Ishikawa (cell line): ENCODE measurements around the gene UROD.

Source experiments
- CEBPB ChIP-seq: IDR thresholded peaks from 2 replicates; pipeline ENCODE4 v1.6.1; 2012
- CREB1 ChIP-seq: IDR thresholded peaks from 2 replicates; pipeline ENCODE4 v1.6.1; 2012; ENCODE audit warnings: low read depth
- EGR1 ChIP-seq: IDR thresholded peaks from 2 replicates; pipeline ENCODE4 v1.6.1; 2012
- EP300 ChIP-seq: IDR thresholded peaks from 2 replicates; pipeline ENCODE4 v1.6.1; 2012; ENCODE audit warnings: borderline replicate concordance
- FOXM1 ChIP-seq: IDR thresholded peaks from 2 replicates; pipeline ENCODE4 v1.6.1; 2012; ENCODE audit warnings: low read depth, borderline replicate concordance
- NFIC ChIP-seq: IDR thresholded peaks from 2 replicates; pipeline ENCODE4 v1.6.1; 2012
- RAD21 ChIP-seq: IDR thresholded peaks from 2 replicates; pipeline ENCODE4 v1.6.1; 2012; ENCODE audit warnings: low read depth
- TAF1 ChIP-seq: IDR thresholded peaks from 2 replicates; pipeline ENCODE4 v1.6.1; 2012; ENCODE audit warnings: low read depth, mild to moderate bottlenecking
- TCF12 ChIP-seq: IDR thresholded peaks from 2 replicates; pipeline ENCODE4 v1.6.1; 2012; ENCODE audit warnings: low read depth
- TEAD4 ChIP-seq: IDR thresholded peaks from 2 replicates; pipeline ENCODE4 v1.6.1; 2012
- YY1 ChIP-seq: IDR thresholded peaks from 2 replicates; pipeline ENCODE4 v1.6.1; 2012; ENCODE audit warnings: low read depth
- ZBTB7A ChIP-seq: IDR thresholded peaks from 2 replicates; pipeline ENCODE4 v1.6.1; 2012; ENCODE audit warnings: low read depth
- TF ChIP-seq, protein P1 (sequence below): IDR thresholded peaks from 2 replicates; pipeline ENCODE4 v1.6.1; 2012
- TF ChIP-seq, protein P2 (sequence below): IDR thresholded peaks from 2 replicates; pipeline ENCODE4 v1.6.1; 2012
- TF ChIP-seq, protein P3 (sequence below): IDR thresholded peaks from 2 replicates; pipeline ENCODE4 v1.6.1; 2012; ENCODE audit warnings: low read depth, mild to moderate bottlenecking

Gene UROD

DNA sequence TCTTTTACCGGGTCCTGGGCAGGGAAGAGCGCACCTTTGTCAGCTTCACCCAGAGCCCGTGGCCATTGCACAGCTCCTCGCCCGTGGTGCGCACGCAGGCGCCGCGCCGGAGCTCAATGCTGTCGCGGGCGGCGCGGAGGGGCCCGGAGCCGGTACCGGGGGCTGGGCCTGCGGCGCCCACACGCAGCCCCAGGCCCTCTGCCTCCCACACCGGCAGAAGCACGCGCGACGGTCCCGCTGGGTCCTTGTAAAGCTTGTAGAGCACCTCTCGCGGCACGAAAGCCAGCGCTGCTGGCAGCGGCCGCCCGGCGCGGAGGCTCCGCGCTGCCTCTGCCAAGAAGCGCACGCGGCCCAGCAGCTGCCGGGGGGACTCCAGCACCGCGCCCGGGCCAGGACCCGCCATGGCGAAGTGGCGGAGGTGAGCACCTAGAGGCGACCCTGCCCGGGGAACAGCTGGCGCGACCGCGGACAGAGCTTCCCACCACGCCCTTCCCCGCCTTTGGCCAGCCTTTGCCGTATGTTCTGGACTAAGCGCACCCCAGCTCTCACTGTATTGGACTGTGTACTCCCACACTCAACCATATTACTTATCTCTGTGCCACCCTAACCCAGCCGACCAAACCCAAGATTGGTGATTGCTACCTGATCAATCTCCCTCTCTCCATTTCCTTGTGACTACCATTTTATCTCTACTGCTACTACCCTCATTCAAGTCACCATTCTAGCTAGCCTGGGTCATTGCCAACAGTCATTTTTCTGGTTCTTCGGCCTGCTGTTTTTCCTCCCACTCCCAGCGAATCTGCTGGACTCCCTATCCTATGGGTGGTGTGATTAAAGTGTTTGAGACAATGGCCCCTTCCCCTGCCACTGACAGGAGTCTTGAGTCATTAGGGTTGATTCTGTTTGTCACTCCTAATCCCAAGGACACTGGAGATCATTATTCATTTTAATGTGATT is 921 bp upstream of the UROD start, which contains the start of gene HECTD3:
HECTD3 (minus strand) TSS at position 470 of the 957 bp plus-strand sequence; CDS start at position 403, 67 bp downstream.
- TF ChIP-seq ZBTB7A = no peak; the same call in 1 of the 2 replicates
- TF ChIP-seq, protein P1, sequence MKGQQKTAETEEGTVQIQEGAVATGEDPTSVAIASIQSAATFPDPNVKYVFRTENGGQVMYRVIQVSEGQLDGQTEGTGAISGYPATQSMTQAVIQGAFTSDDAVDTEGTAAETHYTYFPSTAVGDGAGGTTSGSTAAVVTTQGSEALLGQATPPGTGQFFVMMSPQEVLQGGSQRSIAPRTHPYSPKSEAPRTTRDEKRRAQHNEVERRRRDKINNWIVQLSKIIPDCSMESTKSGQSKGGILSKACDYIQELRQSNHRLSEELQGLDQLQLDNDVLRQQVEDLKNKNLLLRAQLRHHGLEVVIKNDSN = peak; percentile 60
- TF ChIP-seq, protein P2, sequence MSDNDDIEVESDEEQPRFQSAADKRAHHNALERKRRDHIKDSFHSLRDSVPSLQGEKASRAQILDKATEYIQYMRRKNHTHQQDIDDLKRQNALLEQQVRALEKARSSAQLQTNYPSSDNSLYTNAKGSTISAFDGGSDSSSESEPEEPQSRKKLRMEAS = 0 out of 2 replicates have a peak, but pooled peaks have one; percentile 35
- 0 out of 2 replicates have a peak, but pooled peaks have one; percentile 3 for TF ChIP-seq EGR1
- no peak; the same call in 1 of the 2 replicates for TF ChIP-seq TAF1
- TF ChIP-seq YY1 = 0 out of 2 replicates have a peak, but pooled peaks have one; percentile 55

DNA sequence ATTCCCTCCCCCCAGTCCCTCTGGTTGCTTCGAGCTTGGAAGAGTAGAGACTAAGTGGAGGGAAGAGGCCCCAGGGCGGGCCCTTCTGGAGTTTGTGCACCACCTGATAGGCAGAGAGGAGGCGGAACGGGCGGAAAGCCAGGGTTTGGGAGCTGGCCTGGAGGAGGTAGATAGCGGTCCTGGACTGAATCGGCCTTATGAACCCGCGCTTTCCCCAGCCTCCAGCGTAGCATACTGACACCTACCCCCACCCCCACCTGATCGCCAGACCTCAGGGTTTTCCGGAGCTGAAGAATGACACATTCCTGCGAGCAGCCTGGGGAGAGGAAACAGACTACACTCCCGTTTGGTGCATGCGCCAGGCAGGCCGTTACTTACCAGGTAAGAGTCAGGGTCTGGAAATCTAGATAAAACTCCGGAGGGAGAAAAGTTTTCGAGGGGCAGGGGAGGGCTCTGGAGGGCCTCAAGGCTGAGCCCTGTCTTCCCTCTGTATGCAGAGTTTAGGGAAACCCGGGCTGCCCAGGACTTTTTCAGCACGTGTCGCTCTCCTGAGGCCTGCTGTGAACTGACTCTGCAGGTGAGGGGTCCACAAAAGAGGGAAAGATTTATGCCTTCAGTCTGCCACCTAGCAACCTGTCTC is 705 bp downstream of the UROD start:
- TF ChIP-seq TEAD4 = no peak
- 0 out of 2 replicates have a peak, but pooled peaks have one; percentile 9 for TF ChIP-seq NFIC
- TF ChIP-seq, protein P1 = peak; percentile 8; the same call in 1 of the 2 replicates
- TF ChIP-seq EP300 = no peak
- TF ChIP-seq, protein P3, sequence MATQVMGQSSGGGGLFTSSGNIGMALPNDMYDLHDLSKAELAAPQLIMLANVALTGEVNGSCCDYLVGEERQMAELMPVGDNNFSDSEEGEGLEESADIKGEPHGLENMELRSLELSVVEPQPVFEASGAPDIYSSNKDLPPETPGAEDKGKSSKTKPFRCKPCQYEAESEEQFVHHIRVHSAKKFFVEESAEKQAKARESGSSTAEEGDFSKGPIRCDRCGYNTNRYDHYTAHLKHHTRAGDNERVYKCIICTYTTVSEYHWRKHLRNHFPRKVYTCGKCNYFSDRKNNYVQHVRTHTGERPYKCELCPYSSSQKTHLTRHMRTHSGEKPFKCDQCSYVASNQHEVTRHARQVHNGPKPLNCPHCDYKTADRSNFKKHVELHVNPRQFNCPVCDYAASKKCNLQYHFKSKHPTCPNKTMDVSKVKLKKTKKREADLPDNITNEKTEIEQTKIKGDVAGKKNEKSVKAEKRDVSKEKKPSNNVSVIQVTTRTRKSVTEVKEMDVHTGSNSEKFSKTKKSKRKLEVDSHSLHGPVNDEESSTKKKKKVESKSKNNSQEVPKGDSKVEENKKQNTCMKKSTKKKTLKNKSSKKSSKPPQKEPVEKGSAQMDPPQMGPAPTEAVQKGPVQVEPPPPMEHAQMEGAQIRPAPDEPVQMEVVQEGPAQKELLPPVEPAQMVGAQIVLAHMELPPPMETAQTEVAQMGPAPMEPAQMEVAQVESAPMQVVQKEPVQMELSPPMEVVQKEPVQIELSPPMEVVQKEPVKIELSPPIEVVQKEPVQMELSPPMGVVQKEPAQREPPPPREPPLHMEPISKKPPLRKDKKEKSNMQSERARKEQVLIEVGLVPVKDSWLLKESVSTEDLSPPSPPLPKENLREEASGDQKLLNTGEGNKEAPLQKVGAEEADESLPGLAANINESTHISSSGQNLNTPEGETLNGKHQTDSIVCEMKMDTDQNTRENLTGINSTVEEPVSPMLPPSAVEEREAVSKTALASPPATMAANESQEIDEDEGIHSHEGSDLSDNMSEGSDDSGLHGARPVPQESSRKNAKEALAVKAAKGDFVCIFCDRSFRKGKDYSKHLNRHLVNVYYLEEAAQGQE = no peak
- TF ChIP-seq CREB1 = no peak
- TF ChIP-seq CEBPB = no peak
- TF ChIP-seq YY1 = no peak
- TF ChIP-seq FOXM1 = no peak
- TF ChIP-seq EGR1 = no peak
- TF ChIP-seq TCF12 = no peak

DNA sequence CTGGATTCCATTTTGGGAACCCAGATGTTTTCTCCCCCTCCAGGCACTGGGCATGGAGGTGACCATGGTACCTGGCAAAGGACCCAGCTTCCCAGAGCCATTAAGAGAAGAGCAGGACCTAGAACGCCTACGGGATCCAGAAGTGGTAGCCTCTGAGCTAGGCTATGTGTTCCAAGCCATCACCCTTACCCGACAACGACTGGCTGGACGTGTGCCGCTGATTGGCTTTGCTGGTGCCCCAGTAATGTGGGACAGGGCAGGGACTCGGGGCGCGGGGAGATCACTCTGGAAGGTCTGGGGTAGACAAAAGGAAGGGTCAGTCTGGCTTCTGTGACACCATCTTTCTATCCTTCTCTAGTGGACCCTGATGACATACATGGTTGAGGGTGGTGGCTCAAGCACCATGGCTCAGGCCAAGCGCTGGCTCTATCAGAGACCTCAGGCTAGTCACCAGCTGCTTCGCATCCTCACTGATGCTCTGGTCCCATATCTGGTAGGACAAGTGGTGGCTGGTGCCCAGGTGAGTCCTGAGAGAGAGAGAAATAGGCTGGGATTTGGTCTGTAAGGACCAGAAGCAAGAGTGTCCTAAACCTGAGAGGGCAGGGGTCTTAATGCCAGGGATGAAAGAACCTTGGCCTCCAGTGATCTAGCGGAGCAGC is 1.6 kb downstream of the UROD start:
- TF ChIP-seq FOXM1 (no peak), TEAD4 (no peak), CEBPB (no peak), NFIC (no peak), EP300 (no peak), ZBTB7A (no peak)
- TF ChIP-seq, protein P3 = no peak
- TF ChIP-seq, protein P1 = no peak

DNA sequence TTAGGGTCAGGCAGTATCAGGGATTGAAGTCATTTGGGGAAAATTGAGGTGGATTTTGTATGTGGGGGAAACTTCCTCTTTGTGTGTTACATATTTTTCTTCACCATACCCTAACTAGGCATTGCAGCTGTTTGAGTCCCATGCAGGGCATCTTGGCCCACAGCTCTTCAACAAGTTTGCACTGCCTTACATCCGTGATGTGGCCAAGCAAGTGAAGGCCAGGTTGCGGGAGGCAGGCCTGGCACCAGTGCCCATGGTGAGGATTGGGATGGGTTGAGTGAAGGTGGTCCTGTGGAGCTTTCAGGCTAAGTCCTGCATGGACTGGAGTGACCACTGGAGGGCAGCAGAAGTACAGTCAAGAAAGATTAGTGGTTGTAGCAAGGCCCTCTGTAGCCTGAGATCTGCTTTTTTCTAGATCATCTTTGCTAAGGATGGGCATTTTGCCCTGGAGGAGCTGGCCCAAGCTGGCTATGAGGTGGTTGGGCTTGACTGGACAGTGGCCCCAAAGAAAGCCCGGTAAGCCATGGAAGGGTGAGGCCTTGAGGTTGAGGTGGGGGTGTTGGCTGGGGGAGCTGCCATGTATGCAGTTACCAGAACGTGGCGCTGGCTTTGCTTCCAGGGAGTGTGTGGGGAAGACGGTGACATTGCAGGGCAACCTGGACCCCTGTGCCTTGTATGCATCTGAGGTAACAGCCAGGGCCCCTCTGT is 2.4 kb downstream of the UROD start:
- TF ChIP-seq YY1 (no peak), NFIC (no peak), ZBTB7A (no peak), RAD21 (peak; percentile 84), CREB1 (no peak), TCF12 (no peak), FOXM1 (no peak)

DNA sequence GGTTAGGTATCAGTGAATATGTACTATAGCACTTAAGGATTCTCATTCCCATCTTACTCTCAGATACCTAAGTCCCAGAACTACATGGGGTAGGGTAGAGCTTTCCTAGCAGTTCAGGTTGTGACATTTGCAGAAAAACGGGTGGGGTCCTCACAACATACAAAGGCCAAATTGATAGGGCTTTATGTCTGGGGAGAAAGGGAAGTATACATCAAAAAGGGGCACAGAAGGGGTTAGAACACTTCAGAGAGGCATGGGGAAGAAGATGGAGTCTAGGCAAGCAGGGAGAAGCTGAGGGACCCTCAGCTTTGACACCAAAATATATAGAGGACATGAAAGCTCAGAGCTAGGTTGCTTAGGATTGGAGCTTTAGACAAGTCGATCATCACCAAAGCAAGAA is 3.6 kb downstream of the UROD start:
- no peak for TF ChIP-seq NFIC
- no peak for TF ChIP-seq ZBTB7A
- no peak for TF ChIP-seq CREB1
- TF ChIP-seq CEBPB = no peak
- TF ChIP-seq, protein P2 = no peak
- TF ChIP-seq TCF12 = no peak
- TF ChIP-seq EP300 = no peak
